WTC11 (cell line): ENCODE measurements around the gene RAN.

Experiments
- GABPB1 ChIP-seq: sonication (generic); formaldehyde crosslinking; IDR thresholded peaks from 2 replicates; pipeline ENCODE4 v1.8.1; 2023; ENCODE audit warnings: mild to moderate bottlenecking, missing genetic modification reagents
- ZNF232 ChIP-seq: sonication (generic); formaldehyde crosslinking; IDR thresholded peaks from 2 replicates; pipeline ENCODE4 v1.8.0; 2022; ENCODE audit warnings: mild to moderate bottlenecking, missing genetic modification reagents
- TF ChIP-seq, protein P1 (sequence below): fragments of 200-600 bp; IDR thresholded peaks from 2 replicates; pipeline ENCODE4 v1.8.0; 2022; ENCODE audit warnings: antibody characterized with exemption

DNA sequence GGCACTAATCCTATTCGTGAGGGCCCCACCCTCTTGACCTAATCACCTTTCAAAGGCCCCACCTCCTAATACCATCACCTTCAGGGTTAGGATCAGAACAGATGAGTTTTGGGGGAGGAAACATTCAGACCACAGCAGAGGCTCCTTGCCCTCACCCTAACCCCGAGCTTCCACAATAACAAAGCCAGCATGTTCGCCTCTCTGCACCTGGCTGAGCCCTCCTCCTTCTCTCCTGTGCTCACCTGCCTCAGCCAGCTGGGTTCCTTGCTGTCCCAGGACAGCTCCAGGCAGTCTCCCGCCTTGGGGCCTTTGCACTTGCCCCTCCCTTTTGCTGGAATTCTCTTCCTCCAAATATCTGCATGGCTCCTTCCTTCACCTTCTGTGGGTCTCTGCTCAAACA is 9.7 kb upstream of the RAN start:
- TF ChIP-seq, protein P1, sequence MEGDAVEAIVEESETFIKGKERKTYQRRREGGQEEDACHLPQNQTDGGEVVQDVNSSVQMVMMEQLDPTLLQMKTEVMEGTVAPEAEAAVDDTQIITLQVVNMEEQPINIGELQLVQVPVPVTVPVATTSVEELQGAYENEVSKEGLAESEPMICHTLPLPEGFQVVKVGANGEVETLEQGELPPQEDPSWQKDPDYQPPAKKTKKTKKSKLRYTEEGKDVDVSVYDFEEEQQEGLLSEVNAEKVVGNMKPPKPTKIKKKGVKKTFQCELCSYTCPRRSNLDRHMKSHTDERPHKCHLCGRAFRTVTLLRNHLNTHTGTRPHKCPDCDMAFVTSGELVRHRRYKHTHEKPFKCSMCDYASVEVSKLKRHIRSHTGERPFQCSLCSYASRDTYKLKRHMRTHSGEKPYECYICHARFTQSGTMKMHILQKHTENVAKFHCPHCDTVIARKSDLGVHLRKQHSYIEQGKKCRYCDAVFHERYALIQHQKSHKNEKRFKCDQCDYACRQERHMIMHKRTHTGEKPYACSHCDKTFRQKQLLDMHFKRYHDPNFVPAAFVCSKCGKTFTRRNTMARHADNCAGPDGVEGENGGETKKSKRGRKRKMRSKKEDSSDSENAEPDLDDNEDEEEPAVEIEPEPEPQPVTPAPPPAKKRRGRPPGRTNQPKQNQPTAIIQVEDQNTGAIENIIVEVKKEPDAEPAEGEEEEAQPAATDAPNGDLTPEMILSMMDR = no peak
- no peak for TF ChIP-seq ZNF232 (CRISPR knock-in tag)
- no peak for TF ChIP-seq GABPB1 (CRISPR knock-in tag)
